ENCODE measurements around the gene SNTB2.

Gene SNTB2

DNA sequence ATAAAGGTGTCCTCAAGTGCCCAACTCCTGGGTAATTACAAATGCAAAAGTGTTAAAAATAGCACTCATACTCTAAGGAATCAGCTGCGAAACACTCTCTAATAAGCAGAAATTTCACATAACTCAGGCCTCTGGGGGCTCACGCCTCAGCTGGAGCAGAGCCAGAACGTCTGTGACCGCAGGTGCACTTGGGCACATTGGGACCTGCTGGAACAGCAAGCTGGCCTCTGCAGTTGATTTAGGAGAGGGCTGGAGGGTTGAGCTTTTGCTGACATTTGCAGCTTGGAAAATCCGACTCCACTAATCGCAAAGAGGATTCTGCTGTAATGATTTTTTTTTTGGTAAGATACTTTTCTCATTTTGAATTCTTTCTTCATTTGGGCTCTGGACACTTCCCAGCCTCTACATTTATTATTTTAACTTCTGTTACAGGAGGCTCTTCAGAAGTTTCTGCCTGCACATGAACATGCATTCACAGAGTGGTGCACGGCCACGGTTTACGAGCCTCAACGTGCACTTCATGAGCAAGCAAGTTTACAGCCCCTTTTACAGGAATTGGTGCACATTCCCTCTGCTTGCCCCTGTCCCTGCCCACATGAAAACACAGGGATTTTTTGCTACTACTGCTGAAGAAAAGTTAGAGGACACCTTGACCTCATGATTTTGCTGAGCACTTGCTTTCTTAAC, 4.1 kb upstream of the SNTB2 start:
- no peak for DNase-seq

DNA sequence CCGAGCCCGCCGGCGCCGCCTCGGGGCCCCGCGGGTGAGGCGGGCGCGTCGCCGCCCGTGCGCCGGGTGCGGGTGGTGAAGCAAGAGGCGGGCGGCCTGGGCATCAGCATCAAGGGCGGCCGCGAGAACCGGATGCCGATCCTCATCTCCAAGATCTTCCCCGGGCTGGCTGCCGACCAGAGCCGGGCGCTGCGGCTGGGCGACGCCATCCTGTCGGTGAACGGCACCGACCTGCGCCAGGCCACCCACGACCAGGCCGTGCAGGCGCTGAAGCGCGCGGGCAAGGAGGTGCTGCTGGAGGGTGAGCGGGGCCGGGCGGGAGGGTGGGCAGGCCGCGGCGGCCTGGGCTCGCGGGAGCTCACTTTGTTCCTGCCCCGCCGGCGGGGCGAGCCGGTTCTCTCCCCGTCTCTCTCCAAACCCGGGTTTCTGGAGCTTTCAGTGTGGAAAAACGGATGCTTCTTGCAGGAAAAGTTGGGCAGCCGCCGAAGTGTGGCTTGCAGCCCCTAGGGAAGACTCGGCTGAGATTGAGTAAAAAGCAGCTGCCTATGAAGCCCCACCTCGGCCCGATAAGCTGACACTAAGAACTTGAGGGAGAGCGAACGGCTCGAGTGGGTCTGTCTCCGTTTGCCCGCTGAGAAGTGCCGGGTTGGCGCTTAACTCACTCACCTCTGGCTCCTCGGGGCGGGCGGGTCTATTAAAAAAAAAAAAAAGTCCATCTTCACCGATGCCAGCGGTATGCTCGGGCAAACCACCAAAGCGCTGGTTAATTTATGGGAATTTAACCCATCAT, 677 bp downstream of the SNTB2 start:
- peak; percentile 43 for DNase-seq

- peak; percentile 22 for DNase-seq
These were observed 1.2 kb downstream of the SNTB2 start for GRCh38 chr16:69188236-69188549.

DNA sequence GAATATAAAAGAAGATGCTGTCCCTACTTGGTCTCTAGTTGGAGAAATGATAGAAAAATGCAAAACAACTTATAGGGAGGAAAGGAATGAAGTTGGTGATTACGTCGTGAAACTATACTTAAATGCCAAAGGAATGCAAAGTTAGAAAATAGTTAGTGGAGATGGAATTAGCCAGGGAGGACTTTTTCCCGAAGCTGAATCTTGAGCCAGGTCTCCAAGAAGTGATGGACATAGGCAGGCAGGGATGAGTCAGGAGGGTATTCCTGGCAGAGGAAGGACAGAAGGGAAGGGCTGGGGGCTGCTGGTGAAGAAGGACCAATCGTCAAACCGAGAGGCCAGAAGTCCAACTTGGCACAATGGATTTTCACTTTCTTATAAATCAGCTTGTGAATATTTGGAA, 1.8 kb downstream of the SNTB2 start:
- DNase-seq: no peak

GRCh38 chr16:69190046-69190588, 3.2 kb downstream of the SNTB2 start:
- DNase-seq: no peak

- DNase-seq: no peak
These were observed 3.6 kb downstream of the SNTB2 start for GRCh38 chr16:69190598-69190997.

- no peak for DNase-seq
These were observed 4.2 kb downstream of the SNTB2 start for GRCh38 chr16:69191136-69191535.

GRCh38 chr16:69193855-69194254, 6.9 kb downstream of the SNTB2 start:
- no peak for DNase-seq

DNA sequence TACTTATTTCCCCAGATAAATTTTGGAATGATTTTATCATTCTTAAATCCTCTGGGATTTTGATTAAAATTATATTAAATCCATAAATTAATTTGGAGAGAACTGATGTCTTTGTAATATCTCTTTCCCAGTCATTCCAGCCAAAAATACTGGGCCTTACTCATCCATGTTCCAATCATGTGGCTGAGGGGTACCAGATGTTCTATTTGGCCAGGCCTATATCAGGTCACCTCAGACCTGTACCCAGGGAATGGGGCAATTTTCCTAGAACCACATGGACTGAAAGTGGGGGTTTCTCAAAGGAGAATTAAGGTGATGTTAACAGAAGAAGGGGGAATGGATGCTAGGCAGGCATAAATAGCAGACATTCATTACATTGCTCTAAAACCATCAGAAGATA, 7.5 kb downstream of the SNTB2 start:
- DNase-seq: no peak

DNA sequence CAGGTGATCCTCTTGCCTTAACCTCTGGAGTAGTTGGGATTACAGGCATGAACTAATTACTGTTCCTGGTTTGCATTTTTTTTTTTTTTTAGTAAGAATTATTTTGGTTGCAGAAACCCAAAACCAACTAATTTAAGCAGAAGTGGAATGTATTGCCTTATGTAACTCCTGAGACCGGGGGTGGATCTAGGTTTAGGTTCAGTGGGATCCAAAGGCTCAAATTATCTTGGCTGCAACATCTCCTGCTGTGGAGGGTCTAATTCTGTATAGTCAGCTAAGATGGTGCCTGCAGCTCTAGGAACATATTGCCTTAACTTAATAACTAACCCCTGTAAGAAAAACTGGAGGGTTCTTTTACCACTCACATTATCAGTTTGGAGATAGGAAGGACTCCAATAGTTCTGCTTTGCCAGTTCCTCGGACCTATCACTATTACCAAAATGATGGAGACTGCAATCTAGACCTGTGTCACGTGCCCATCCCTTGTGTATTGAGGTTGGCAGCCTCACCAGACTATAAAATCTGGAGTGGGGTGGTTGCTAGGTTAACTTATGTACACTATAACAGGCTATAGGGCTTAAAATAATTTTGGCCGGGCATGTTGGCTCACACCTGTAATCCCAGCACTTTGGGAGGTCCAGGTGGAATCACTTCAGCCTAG, 8.5 kb downstream of the SNTB2 start:
- DNase-seq: no peak

- DNase-seq: no peak
These were observed 10.6 kb downstream of the SNTB2 start for GRCh38 chr16:69197573-69197972.

- no peak for DNase-seq
These were observed 12.4 kb downstream of the SNTB2 start for GRCh38 chr16:69199382-69199781.

- DNase-seq: no peak
These were observed 14.3 kb downstream of the SNTB2 start for GRCh38 chr16:69201291-69201690.

GRCh38 chr16:69201787-69202186, 14.8 kb downstream of the SNTB2 start:
- no peak for DNase-seq

DNA sequence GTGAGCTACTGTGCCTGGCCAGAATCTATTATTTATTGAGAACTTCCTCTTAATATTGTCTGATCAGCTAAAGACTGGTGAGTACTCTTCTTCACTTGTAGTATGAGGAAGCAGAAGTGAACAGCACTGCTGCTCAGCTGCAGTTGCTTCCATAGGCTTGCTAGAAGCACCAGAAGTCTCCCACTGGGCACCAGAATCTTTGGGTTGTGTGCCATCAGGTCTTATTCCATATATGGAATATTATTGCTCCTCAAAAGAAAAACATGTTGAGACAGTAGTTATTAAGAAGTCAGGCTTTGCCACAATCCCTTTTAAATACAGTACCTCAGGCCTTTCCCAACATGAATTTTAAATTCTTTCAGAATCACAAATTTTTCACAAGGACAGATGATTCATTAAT, 17.2 kb downstream of the SNTB2 start:
- DNase-seq: no peak

DNA sequence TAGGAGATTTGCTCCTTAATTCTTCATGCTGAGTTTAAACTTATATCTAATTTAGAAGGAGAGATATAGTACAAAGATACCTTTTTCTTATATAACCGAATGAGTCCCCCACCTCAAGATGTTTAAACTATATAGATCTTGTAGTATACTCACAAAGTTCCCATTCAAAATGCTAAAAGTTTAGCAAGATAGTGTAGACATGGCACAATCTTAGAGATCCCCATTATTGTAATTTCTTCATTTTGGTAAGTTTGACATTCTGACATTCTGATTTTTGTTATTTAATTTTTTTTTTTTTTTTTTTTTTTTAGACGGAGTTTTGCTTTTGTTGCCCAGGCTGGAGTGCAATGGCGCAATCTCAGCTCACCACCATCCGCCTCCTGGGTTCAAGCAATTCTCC, 22.8 kb downstream of the SNTB2 start:
- no peak for DNase-seq

GRCh38 chr16:69217433-69217832, 30.5 kb downstream of the SNTB2 start:
- DNase-seq: no peak

GRCh38 chr16:69219279-69219678, 32.3 kb downstream of the SNTB2 start:
- DNase-seq: no peak

DNA sequence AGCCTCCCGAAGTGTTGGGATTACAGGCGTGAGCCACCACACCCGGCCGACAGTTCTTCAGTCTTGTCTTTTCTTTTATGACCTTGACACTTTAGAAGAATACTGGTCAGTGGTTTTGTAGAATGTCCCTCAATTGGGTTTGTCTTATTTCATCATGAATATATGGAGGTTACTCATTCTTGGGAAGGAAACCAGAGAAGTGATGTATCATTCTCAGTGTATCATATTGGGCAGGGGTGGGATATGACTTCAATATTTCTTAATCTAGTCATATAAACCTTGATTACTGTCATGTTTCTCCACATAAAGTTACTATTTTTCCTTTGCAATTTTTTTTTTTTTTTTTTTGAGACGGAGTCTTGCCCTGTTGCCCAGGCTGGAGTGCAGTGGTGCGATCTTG, 36.9 kb downstream of the SNTB2 start:
- DNase-seq: no peak

GRCh38 chr16:69225121-69225520, 38.2 kb downstream of the SNTB2 start:
- no peak for DNase-seq

DNA sequence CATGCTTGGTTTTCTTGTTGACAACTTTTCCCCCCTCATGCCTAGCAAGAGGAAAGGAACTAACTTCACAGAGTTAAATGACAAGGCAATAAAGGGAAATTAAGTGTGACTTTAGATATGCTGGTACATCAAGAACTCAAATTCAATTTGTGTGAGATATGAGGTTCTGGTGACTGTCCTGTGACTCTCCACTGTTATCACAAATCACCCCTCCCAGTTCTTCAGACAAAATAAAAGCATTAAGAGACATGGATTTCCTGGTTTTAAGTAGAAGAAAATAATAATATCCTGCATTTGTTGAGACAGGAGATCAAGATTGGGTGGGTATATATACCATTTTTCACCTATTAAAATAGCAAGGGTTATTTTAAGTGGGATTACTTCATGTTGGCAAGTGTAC, 46.2 kb downstream of the SNTB2 start:
- DNase-seq: no peak

DNA sequence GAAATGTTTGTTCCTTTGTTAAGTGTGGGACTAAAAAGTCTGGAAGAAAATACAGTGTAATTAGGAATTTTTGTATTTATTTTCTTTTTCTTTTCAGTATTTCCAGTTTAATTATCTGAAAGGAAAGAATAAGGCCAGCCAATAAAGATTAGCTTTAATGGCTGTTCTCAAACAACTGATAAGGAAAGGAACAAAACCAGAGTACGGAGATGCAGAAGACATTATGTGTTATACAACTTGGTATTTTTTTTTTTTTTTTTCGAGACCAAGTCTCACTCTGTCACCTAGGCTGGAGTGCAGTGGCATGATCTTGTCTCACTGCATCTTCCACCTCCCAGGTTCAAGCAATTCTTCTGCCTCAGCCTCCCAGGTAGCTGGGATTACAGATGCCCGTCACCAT, 47.5 kb downstream of the SNTB2 start:
- DNase-seq: no peak

DNA sequence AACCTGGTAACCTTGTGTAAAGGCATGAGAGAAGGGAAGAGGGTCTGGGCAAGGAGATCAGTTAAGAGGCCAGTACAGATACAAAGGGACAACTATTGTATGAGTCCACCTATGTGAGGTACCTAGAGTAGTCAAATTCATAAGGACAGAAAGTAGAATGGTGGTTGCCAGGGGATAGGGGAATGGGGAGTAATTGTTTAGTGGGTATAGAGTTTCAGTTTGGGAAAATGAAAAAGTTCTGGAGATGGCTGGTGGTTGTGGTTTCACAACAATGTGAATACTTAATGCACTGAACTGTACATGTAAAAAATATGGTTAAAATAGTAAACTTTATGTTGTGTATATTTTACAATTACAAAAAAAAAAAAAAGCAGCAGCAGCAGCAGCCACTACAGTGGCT, 49.4 kb downstream of the SNTB2 start:
- DNase-seq: no peak

DNA sequence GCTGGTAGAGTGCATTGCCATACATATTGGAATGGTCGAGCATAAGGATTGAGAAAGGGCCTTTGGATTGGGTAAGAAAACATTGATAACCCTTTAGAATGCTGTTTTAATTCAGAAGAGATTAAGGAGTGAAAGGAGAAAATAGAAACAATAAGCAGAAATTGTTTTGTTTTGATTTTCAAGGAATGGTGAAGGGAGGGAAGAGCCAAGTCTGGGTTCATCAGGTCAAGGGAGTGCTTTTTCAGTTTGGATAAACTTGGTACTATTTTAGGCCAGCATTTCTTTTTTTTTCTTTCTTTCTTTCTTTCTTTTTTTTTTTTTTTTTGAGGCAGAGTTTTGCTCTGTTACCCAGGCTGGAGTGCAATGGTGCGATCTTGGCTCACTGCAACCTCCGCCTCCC, 50.3 kb downstream of the SNTB2 start:
- DNase-seq: no peak

All from activated CD8-positive, alpha-beta memory T cell treated with anti-CD3 and anti-CD28 coated beads, Interleukin-2, amount 50 U/mL, for 4 hours (primary cell).